NCI-H2171 (cell line): ENCODE measurements around the gene HMX1.

Experiments used
- DNase-seq: peaks from one replicate; lab custom pipeline; 2025; lab: John Stamatoyannopoulos, UW

The HMX1 gene

DNA sequence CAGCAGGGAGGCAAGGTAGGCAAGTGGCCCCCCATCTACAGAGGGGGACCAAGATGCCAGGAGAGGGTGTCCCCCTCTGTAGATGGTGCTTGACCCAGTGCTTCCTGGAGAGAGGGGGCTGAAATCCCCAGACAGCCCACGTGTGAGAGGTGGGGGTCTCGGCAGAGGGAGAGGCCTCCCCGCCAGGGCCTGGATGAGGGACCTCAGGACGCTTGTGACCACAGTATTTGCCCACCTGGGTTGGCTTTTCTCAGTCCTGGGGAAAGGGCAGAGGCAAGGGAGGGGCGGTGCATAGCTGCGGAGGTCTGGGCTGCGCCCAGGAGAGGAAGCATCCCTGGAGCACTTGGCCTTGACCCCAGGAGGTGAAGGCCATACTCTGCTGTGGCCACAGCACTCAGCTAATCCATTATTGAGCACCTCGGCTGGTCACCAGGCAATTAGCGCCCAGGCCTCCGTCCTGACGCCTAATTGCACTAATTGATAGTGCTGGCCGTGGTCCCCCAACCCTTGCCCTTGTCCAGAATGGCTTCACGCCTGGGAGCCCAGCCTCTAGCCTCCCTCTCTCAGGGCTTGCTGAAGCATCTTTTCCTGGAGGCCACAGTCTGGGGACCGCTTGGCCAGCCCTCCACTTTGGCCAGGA is 30.7 kb downstream of the HMX1 start:
- no peak for DNase-seq

DNA sequence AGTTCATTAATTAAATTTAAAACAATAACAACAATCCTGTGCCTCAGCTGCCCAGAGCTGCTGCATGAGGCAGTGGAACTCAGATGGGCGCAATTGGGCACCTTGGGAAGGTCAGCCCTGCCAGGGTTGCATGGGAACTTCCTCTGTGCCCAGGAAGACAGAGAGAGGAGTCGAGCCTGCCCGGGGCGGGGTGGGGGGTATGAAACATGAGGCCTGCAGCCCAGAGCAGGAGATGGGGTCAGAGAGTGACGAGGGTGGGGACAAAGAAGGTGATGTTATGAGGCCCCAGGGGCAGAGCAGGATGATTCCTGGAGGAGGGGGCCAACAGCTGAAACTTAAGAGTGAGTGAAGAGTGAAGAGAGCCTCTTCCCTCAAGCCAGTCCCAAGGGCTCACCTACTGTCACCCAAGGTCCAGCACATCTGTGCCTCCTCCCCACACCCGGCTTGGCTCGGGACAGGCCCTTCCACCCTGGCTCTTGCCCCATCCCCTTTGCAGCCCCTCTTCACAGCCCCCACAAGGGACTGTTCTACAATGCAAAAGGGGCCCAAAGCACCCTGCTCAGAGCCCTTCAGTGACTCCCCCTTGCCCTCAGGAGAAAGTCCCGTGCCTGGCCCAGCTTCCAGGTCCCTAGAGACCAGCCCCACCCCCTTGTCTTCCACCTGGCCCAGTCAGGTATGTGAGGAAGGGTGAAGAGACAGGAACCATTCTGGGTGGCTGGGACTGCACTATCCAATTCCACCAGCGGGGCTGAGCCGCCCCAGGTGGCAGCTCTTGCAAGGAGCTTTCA is 31.4 kb downstream of the HMX1 start:
- no peak for DNase-seq

DNA sequence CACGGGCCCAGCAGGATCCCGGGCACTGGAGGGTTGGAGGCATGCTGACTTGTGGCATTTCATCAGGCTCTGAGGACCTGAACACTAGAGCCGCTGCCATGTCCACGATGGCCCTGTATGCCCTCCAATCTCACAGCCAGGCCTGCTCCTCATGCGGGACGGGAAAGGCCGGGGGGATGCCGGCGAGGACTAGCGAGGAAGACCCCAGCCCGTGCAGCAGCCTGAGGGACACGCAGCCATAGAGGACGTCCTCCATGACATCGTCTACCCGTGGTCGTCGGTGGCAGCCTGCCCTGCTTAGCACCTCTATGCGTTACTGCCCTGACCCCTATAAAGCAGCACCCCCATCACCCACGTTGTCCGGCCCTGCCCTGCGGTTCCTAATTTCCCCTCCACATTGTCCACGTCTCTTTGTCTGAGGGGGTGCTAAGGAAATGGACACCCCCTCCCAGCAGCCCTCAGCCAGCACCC is 32.6 kb downstream of the HMX1 start:
- DNase-seq: no peak

DNA sequence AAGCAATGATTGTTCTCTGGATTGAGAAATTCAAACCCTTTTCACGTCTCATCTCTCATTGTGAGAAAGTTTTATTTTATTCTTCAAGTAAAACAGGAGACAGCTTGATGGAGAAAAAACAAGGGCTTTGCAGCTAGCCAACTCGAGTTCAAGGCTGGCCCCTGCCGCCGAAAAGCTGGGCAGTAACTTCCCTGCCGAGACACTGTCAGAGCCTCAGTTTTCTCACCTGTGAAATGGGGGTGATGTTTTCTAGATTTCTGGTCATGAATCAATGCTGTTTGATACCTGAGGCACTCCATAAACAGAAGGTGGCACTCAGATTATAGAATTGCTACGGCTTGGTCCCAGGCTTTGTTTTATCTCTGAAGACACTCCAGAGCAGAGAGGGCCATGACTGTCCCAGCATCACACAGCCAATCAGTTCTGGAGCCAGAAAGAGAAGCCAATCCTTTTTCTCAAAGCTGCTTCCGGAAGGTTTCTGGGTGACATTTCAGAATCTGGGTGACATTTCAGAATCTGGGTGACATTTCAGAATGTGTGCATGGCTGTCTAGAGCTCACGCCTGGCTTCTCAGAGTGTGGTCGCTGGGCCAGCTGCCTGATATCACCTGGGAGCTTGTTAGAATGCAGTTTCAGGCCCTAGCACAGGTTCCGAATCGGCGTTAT is 33.2 kb downstream of the HMX1 start:
- DNase-seq: no peak

DNA sequence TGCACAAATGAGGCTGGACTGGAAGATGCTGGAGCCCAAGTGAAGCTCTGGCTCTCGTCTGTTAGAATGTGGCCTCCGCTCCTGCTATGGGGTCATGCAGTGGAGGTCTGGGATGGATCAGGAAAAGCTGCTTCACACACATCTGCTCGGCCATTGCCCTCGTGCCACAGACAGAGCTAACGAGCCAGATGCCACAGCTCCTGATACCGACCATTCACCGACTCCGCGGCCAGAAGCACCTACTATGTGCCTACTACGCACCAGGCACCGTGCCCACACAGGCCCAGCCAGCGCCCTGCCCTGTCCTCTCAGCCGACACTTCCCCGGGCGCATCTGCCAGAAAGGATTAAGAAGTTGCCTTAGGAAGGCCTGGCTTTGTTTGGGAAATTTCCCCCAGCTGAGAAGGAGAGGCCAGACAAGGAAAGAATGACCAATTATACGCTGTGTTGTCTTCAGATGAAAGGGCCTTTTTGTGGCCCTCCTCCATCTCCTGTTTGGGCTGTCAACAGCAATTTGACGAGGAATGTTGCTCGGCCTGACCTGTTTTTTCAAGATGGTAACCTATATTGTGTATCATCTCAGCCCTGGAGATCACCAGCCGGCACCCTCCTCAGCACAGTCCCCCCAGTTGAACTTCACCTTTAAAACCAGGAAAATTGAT is 34.3 kb downstream of the HMX1 start:
- DNase-seq: no peak

DNA sequence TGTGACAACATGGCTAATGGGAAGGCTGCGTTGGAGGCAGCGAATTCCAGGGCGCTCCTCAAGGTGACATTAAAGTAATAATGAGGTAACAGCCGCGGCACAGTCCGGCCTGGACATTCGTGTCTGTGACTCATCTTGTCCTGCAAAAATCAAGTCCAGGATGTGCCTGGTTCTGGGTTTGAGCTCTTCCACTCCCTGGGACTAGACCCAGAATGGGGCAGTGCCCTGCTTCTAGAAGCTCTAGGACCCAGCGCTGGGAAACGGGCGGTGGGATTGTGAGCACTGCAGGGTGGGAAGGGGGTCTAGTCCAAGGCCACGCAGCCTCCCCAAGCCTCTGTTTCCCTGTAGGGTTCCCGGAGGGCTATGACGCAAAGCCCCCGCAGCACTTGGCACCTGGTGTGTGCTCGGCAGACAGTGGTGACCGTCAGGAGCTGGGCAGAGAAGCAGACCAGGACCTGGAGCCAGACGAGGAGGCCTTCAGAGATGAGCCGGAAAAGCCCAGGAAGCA is 34.9 kb downstream of the HMX1 start:
- DNase-seq: no peak

DNA sequence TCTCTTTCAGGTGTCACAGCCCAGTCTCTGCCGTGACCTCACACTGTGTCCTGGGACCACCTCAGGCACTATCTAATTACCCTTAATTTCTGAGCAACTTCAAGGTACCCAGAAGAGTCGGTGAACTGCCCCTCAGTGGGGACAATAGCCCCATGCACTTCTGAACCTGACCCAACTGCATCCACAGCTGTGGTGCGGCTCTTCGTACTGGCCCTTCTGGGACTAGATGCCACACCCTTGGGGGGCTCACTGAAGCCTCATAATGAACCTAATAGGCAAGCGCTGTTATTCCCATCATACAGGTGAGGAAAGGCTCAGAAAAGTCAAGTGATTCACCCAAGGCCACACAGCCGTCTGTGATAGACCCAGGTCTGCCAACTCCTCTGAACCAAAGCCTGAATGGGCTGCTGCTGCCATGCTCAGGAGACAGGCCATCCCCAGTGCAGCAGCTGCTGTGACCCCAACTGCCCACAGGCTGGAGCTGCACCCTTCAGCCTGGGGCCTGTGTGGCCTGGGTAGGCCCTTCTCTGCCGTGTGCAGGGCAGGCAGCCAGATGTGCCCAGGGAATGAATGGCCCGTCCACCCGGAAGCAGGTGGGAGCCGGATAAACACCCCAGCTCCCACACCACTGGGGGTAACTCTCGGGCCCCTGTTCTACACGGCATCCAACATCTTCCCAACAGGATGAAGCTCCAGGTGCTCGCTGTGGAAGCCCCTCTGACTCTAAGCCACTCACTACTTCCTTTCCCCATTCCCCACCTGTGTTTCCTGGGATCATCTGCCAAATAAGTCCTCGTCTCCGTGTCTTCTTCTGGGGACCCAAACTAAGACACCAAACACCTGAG is 35.9 kb downstream of the HMX1 start:
- no peak for DNase-seq

DNA sequence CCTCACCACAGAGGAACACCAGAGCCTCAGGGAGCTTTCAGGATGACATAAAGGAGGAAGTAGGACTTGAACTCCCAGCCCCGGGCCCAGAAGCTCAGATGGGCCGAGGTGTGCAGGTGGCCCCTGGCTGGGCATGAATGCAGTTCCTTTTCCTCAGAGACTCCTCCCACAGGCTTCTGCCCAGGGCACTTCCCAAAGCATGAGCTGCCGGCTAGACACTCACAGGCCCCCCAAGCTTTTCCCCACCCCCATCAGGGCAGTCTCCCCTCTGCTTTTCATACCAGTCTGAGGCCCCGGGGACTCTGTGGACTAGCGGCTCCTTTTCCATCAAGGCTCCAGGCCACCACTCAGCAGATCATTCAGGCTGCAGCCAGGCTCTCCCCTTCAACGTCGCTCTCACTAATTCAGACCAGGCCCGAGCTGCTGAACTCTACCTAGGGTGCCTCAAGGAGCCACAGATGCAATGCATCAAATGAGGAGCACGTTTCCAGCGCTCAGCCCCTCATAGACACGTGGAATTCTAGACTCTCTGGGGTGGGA is 36.9 kb downstream of the HMX1 start:
- no peak for DNase-seq

DNA sequence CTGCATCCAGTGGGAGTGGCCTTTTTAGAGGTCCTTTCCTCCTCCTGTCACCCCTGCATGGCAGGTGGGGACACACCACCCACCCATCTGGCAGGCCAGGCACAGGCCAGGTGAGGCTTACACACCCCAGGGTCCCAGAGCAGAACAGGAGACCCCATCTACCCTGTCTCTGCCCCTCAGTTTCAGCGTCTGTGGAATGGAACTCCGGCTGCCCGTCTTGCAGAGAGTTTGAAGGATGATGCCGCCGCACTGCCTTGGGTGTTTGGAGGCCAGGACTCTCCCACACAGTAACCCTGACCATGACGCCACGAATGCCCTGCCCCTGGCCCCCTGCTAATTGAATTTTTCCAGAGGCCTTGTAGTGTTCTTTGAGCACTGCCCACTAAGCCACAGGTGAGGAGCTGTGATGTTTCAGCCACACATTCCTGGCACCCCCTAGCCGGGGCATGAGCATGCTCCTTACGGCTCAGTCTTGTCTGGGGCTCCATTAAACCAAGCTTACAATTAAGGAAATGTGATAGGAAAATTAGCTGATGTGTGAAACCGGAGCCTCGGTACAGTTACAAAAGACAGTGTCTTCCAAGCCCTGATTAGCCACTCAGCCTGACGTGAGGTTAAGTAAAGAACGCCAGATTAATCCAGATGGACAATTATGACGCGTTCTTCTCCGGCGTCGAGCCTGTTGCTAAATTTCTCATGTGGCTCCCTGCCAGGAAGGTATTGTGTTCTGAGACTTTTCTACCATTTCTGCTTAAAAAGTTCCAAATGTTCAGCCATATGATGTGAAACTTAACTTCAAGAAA is 39.3 kb downstream of the HMX1 start:
- DNase-seq: peak; percentile 79

DNA sequence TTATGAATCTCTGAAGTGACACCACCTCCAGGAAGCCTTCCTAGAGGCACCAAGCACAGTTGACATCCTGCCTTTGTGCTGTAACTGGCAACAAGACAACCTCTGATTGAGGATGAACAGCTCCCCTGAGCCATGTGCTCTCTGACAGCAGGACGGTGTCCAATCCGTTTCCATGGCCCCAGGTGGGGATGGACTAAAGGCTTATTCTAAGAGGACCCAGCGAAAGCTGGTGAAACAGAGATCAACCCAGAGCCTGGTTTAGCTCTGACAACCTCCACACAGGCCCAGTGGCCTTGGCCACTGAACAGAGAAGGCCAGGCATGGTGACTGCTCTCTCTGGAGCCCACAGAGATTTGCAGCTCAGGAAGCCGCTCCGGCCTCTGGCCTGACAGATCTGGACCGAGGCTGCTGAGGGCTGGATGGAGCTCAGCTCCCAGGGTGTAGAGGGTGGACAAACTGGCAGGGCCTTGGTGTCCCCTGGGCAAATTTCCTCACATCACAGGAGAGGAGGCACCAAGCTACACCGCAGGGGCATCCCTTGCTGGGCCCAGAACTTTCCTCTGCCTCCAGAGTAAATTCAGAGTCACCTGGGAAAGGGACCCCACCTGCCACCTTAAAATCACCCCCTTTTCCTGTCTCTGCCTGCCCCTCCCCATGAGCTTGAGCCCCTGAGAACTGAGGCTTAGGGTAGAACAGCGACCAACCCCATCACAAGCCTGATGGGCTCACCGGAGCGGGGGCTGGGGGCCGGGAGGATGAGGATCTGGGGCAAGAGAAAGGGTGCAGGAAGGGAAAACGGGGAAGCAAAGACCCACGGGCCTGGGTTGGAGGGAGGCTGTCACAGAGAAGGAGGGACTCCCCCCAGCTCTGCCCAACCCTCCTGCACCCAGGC is 40.2 kb downstream of the HMX1 start:
- DNase-seq: no peak

DNA sequence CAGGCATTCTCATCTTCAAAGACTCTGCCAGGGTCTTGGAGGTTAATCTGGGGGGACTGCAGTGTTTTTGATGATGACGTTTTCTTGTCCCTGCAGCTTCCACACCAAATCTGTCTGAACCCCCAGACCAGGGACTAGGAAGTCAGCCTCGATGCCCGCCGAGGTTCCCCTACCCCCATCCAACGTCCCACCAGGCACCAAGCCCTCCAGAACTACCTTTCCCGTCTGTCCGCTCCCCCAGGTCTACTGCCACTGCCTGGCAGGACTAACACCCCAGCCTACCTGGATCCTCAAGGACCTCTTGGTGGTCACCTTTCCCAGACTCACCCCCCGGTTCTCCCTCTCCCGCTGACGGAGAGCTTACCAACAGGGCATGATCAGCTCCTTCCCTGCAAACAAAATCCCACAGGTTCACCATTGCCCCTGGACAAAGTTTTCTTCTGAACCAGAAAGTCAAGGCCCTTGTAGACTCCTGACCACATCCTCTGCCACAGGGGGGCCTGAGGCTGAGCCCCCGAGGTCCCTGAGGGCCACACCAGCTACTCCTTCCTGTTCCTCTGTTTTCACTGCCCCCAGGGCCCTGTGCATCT is 40.9 kb downstream of the HMX1 start:
- DNase-seq: no peak

DNA sequence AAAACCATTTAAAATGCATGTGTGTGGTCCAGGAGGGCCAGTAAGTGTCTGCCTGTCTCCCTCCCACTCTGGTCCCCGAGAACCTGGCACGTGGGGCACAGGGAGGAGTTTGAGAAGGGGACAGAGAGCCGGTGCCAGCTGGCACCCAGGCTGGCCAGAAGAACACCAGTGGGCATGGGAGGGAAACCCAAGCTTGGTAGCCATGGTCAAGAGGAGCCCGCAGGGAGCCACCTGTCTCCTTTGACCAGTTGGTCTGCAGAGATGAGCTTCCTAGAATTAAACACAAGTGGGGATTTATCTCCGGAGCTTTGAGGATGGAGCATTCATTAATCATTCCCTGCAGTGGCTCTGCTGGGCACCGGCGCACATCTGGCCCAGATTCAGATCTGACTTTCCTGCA is 41.6 kb downstream of the HMX1 start:
- no peak for DNase-seq

DNA sequence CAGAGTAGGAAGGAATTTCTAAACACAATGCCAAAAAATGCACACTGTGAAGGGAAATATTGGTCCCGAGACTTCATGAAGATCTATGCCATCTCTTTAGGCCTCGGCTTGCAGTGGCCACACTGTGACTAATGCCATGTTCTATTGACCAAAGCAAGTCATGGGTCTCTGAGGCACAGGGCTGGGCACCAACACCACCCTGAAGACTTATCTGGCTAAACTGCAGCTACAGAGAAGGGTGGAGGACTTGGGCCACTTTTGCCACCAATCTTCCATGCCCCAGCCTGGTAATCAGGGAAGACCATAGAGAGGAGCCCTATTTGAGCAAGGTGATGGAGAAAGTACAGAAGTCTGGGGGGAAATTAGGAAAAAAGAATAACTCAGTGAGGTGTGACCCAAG is 42.1 kb downstream of the HMX1 start:
- no peak for DNase-seq

DNA sequence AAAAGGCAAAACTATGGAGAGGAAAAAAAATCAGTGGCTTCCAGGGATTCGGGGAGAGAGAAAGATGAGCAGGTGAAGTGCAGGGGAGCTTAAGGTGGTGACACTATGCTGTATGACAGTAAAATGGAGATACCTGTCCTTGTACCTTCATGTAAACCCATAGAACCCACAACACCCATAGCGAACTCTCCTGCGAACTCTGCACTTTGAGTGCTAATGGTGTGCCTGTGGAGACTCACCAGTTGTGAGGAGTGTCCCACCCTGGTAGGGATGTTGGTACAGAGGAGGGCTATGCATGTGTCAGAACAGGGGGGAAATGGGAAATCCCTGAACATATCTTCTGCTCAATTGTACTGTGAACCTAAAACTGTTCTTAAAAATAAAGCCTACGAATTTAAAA is 42.8 kb downstream of the HMX1 start:
- no peak for DNase-seq

DNA sequence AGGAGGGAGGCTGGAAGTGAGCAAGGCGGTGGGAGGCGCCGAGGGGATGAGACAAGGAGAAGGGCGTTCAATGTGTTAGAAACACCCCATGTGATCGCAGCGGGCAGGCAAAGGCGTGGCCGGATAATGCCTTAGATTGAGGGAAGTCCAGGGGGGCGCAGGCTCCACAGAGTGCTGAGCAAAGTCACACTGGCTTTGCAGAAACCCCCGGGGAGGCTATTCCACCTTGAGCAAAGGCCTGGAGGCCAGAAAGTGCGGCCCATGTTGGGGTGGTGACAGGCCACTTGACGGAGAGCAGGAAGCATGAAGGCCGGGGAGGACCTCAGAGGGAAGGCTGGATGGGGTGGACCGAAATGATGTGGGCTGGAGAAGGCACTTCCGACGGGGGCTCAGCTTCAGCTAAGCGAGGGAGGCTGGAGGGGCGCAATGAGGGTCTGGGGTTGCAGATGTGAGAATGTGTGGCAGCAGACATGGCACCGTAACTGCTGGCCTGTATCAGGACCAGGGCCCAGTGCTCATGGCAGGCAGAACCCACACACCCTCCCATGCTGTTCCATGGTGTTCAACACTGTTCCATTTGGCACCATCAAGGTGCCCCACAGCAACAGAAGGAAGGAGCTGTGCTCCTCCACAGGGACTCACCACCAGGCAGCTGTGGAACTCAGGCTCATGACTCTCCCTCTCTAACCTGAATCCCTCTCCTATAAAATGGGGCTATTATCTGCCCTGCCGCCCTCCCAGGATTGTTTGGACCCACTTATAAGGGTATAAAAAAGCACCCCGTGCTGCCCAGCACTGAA is 50.3 kb downstream of the HMX1 start:
- DNase-seq: no peak

DNA sequence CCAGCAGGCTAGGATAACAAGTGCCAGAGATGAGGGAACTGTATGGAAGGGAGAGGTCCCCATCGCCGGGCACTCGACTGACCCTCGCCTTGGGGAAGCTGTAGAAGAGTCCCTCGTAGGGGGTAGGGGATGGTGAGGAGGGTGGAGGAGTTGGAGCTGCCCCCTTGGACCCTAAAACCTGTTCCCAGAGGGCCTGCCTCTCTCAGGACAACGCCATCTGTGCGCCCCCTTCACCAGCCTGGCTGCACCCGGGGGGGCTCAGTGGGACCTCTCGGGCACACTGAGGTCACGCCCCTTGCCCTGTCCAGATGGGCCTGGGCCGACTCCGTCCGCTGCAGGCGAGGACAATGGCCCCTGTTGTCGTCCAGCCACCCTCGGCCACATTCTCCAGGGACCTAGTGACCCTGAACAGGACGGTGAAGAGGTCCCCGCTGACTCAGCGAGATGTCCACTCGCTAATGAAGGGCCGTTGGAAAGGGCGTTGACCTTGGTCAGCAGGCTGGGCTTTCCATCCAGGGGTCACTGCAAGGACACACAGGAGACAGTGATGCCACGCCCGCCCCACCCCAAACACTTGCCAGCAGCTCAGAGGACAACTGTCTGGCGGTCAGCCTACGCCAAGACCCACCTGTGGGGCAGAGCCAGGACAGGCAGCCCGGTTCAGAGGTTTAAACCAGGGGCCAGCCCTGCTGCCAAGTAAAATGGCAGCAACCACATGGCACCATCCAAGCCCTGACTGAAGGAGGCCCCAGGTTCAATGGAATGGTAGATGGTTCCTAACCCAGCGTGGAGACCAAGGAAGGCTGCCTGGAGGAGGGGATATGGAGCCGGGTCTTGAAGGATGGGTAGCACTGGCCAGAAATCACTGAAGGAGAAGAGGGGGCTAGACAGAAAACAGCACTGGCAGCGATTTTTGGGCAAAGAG is 51.2 kb downstream of the HMX1 start:
- DNase-seq: no peak
